HG03520 (cell line): Measurements from ENCODE around the gene CCL28.
"Not testable (repeated sequence)": the region's sequence is repeated elsewhere in the genome, so short reads cannot be mapped to it uniquely, and the experiment has no call there.

Source experiments
- ATAC-seq: cut with Tn5 transposase; IDR thresholded peaks from one replicate; pipeline ENCODE4 v1.9.1; 2021; ENCODE audit warnings: mild to moderate bottlenecking, moderate library complexity; ENCODE audit not compliant: unreplicated experiment

CCL28 gene, protein sequence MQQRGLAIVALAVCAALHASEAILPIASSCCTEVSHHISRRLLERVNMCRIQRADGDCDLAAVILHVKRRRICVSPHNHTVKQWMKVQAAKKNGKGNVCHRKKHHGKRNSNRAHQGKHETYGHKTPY

DNA sequence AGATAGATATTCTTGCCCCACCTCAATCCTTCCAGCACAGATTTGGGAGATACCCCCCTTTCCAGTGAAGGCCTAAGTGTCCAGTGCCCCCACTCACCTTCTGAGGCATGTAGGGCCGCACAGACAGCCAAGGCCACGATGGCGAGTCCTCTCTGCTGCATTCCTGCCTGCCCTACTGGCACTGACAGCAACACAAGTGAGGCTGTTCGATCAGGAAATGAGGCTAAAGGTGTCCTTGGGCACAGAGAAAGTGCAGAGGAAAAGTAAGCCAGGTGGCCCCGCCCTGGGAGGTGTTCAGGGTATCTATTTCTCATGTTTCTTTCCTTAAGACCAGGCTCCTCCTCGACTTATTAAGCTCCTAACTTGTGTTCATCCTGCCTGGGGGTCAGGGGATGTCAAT is at the start of gene CCL28:
CCL28 (minus strand) TSS at position 236 of the 400 bp plus-strand sequence; CDS start at position 161, 75 bp downstream.
- no peak for ATAC-seq

DNA sequence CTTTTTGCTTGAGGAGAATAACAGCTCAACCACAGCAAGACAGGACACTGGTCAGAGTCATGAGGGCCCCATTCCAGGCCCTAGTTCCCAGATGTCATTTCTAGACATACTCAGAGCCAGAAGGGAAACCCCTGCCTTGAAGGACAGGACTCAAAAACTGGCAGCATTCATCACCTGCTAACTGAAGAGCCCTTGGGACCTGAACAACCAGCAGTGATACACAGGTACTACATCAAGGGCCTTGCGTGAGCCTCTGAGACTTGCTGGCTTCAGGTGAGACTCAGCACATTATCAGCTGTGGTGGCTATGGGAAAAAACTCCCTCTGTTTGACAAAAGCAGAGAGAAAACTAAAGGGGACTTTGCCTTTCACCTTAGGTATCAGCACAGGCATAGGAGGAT is 48.9 kb upstream of the CCL28 start:
- ATAC-seq: no peak

DNA sequence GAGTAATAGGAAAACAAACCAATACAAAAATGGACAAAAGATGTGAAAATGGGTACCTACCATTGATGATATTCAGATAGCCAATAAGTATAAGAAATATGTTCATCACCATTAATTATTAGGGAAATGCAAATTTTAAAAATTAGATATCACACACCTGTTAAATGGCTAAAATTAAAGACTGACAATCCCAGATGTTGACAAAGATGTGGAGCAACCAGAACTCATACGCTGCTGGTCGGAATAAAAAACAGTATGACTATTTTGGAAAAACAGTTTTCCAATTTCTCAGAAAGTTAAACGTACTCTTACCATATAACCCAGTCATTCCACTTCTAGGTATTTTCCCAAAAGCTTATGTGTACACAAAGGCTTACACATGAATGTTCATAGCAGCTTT is 44.4 kb upstream of the CCL28 start:
- no peak for ATAC-seq

DNA sequence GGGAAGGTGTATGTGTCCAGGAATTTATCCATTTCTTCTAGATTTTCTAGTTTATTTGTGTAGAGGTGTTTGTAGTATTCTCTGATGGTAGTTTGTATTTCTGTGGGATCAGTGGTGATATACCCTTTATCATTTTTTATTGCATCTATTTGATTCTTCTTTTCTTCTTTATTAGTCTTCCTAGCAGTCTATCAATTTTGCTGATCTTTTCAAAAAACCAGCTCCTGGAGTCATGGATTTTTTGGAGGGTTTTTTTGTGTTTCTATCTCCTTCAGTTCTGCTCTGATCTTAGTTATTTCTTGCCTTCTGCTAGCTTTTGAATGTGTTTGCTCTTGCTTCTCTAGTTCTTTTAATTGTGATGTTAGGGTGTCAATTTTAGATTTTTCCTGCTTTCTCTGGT is 29.4 kb upstream of the CCL28 start:
- ATAC-seq: not testable (repeated sequence)

DNA sequence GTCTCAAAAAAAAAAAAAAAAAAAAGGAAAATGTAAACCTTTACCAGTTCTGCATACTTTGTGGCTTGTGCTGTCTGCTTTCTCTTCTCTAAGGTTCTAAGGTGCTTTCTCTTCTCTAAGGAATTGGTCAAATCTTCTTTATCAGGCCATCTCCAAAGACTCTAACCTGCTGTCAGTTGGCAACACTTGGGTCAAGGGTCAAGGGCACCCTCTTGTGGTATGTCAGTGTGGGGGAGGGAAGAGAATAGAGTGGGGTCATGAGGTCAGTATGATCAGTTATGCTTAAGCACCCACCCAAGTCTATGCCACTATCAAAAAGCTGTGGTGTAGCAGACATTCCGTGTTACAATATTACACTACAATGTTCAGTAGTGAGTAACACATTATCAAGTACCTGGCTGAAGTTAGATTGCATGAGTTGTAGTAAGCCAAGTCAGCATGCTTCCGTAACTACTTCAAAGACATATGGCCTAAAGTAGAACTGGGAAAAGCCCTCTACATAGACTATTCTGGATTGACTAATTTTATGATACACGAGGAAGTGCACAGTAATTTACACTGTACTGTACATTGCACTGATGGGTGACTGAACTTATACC is 25.0 kb upstream of the CCL28 start:
- no peak for ATAC-seq

DNA sequence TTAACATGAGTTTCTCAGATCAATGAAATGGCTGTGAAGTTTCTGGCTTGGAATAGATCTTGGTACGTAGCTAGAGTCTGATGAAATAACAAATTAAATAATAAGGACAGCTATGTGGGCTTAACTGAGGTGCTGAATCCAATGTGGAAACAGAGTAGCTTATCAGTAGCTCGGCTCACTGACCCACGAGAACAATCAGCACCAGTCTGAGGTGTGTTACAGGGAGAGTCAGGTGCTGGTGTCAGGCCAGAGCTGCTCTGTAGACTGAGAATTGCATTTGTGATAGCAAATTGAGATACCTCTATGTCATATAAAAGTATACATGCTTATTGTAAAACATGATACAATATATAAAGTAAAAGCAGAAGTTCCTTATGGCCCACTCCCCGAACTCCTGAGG is 21.2 kb upstream of the CCL28 start:
- ATAC-seq: no peak

DNA sequence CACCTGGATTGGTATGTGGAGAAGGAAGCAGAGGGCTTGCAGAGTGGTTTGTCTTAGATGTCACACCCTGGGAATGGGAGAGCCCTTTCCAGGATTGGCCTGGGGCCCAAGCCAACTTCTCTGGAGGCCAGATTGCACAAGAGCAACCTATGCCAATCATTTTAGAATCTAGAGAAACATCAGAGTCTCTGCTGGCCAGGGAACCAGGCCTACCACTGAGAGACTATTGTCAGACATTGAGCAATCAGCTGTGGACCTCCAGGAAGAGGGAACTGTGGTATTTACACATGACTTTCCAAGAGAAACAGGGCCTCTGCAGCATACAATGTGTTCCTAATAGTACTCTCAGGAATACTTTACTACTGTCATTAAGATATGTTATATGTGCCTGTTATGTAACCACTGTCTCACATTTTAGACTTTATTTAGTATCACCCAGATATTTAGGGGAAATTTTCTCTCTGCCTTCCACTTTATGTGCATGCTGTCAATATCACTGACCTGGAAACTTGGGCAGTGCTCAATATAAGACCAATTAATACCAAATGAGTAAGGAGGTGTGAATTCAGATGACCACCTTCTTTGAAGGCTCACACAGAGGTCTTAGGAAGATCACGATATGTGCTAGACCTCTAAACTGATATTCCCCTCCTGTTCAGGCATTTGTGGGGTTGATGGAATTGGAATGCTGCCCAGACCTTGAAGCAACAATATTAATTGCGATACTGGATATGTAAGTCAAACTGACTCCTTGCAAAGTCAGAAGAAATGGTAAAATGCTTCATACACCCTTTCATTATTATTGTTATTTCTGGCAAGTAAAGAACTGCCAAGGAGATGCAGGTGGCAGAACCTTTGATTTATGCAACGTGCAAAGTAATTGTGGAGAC is 20.5 kb upstream of the CCL28 start:
- ATAC-seq: no peak

DNA sequence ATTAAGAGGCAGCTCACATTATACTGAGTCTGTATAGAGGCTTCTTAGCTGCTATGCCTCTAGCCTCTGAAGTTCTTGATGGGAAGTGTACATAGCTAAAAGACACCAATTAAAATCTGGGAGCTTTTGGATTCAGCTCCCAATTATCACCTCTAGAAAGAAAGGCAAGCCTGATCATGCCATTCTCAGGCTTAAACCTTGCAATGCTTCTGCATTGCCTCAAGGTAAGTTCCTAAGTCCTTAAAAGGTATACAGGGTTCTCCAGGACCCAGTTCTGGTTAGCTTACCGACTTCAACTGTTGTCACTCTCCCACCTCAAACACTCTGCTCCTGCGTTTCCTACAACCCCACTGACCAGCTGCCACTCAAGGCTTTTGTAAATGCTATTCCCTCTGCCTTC is 17.5 kb upstream of the CCL28 start:
- ATAC-seq: no peak

DNA sequence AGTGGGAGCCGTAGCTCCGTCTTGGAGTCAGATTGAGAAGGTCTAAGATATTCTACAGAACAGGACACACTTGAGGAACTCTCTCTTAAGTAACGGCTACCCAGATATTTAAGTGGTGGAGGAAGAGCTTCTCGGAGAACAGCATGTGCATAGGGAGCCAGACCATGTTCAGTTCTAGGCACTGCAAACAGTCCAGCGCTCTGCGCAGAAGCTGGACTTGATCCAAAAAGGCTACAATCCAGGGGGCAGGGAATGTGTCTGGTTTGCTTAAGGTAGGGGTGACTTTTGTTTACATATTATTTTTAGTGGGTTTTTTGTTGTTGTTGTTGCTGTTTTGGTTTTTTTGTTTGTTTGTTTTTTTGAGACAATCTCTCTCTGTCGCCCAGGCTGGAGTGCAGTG is 16.8 kb upstream of the CCL28 start:
- no peak for ATAC-seq

DNA sequence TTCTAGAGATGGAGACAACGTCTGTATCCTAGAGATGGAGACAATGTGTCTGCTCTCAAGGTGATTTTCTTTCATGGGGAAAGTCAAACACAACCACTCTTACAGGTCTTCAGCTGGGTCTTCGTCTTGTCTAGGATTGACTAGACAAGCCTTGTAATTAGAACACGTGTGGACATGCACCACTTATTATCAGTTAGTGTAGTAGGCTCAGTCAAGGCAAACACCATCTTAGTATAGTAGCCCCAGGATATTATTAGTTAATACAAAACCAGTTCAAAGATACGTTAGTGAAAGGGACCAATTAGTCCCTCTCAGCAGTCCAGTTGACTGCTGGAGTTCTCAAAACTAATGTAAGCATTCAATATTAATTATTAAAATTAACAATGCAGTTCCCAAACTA is 15.1 kb upstream of the CCL28 start:
- ATAC-seq: no peak

DNA sequence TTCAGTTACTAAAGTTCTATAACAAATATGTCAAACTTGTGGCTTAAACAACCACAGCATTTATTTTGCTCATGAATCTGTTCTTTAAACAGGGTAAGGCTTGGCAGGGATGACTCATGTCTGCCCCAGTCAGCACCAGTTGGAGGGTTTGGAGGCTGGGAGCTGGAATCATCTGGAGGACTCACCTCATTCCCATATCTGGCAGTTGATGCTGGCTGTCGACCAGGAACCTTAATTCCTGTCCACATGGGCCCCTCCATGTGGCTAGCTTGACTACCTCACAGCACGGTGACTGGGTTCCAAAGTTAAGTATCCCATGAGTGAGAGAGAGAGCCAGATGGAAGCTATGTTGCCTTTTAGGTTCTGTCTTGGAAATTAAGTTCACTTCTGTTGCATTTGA is 13.8 kb upstream of the CCL28 start:
- no peak for ATAC-seq

DNA sequence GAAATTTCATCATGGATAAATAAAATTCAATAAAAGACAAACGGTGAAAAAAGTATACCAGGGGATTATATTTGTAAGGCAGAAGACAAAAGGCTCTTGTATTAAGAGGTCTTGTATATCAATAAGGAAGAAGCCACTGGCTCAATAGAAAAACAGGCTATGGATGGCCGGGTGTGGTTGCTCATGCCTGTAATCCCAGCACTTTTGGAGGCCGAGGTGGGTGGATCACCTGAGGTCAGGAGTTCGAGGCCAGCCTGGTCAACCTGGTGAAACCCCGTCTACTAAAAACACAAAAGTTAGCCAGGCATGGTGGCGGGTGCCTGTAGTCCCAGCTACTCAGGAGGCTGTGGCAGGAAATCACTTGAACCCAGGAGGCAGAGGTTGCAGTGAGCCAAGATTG is 10.9 kb upstream of the CCL28 start:
- not testable (repeated sequence) for ATAC-seq

DNA sequence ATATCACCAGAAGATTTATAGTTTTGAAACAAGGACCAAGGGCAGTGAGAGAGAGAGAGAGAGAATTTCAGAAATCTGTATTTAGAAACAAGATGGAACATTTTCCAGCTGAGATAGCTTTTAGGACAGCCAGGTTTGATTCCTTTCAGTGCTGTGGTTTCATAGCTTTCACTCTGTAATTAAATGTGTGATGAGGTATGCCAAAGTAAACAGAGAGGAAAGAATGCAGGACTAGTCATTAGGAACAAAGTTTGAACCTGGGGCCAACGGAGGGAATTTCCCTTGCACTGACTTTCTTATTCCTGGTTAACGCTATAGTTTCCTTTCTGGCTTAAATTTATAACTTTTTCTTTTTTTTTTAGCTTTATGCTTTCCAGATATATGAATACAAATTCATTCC is 10.0 kb upstream of the CCL28 start:
- ATAC-seq: no peak

DNA sequence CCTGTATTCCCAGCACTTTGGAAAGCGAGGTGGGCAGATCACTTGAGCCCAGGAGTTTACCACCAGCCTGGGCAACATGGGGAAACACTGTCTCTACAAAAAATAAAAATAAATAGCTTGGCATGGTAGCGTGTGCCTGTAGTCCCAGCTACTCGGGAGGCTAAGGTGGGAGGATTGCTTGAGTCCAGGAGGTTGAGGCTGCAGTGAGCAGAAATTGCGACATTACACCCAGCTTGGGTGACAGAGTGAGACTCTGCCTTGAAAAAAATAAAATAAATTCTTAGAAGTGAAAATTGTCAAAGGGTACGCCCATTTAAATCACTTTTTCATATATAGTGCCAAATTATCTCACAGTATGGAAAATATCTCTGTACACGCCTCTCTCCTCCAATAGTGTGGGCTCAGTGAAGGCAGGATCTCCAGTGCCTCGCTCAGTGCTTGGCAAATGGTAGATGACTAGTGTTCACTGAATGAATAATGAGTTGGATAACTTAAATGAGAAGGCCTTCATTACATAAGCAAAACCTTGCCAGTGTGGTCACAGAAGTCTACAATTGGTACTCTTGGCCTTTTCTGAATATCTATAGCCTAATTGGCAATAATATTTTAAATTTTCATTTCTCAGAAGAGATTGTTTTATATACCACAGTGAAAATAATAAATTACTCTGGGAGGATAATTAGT is 9.4 kb upstream of the CCL28 start:
- ATAC-seq: no peak

DNA sequence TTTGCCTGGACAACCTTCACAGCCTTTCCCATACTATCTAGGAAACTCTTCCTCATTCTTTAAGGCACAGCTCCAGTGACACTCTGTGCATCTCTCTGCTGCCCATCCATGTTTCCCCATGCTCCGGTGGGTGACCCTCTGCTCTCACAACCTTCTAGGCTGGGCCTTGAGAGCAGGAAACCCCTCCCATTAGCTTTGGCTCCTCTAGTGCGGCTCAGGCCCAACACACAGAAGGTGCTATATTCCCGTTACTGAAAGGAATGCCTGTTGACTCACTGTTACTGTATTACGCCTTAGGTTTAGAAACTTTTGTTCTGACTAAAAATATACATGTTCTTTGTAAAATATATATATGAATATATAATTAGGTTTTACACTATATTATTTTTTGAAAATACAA is 8.1 kb upstream of the CCL28 start:
- ATAC-seq: no peak

DNA sequence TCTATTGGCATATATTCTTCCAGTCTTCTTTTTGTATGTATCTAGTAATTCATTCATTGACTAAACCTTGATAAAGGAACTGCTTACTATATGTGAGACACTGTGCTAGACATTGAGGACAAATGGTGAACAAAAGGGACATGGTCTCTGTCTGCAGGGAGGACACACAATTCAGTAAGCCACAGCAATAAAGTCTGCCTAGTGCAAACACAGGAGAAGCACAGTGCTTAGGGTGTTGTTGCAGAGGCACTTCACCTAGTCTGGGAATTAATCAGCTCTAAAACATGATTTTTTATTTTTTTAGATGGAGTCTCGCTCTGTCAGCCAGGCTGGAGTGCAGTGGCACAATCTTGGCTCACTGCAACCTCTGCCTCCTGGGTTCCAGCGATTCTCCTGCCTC is 6.4 kb upstream of the CCL28 start:
- ATAC-seq: no peak

DNA sequence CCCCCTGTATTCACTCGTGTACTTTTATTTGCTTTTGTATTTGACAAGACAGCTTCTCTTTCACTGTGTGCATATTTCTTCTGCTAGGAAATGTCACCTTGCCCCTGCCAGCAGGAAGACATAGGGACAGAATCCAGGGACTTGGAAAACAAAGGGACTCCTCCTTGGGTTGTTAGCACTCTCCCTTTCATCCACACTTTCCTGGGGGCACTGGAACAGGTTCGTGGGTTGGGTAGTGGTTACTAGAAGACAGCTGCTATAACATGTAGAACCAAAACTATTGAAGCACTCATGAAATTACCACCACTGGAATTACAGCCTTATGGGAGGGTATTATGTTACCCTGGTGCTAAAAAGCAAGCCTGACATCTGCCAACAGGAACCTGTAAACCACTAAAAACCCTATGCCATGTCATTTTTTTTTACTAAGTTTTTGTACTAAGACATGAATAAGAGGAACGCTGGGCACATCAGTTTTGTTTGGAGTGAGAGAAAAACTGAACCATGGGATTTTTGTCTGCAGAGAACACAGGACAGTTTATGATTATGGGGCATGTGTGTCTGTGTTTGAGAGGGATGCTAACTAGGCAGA is 4.7 kb upstream of the CCL28 start:
- no peak for ATAC-seq

DNA sequence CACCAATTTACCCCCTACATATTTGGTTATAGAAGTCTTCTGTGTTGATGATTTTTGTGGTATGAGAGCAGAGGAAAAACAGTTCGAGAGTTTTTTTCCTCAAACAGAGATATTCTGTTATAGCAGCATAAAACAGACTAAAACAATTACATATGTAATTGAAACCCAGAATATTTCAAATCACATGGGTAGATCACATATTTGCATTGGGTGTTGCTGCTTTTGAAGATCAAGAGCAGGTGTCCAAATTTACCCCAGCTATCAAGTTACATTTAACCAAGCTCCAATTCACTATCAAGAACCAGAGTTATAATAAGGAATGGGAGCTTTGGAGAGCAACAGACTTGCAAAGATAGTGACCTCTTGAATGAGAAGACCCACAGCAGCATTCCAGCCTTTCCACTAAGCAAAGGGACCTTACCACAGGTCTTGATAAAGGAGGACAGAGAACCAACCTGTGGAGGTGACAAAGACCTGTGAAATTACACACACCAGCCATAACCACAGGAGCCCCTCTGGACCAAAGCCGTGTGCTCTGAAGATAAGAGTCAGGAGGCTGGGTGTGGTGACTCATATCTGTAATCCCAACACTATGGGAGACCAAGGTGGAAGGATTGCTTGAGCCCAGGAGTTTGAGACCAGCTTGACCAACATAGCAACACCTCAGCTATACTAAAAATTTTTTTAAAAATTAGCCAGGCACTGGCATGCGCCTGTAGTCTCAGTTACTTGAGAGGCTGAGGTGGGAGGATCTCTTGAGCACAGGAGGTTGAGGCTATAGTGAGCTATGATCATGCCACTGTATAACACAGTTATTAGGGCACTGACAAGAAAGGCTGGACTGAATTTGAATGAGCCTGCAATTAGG is 4.0 kb upstream of the CCL28 start:
- no peak for ATAC-seq

DNA sequence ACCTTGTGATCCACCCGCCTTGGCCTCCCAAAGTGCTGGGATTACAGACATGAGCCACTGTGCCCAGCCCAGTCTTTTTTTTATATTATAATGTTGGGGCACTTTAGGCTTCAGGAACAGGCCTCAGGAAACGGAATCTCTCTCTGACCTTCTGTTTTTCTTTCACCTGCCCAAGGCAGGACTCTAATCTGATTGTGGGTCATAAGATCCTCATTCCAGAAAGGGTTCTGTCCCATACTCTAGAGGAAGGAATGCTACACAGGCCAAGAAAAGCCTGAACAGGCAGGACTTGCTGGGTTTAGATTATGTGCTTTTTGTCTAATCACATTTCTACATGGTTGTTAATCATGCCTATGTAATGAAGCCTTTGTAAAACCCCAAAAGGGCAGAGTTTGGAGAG is 1.8 kb upstream of the CCL28 start:
- ATAC-seq: no peak

DNA sequence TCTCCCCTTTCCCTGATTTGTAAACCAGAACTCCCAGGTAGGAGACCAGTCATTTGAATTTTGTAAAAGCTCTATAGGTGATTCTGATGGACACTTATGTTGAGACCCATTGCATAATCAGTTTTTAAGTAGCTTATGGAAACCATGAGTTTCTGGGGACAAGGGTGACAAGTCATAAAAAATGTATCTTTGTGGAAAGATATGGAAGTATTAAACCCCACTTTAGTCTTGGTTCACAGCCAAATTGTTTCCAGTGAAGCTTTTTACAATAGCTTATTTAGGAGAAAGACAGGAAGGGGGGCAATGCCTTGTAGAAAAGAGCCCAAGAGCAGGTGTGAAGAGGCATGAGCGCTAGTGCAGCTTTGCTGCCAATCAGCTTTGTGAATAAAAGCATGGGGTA is 453 bp upstream of the CCL28 start:
- no peak for ATAC-seq
